Measurements from ENCODE around the gene EEF1AKMT4.

GRCh38 chr3:184236033-184236410 is 13.4 kb upstream of the EEF1AKMT4 start:
- TF ChIP-seq, protein P1, sequence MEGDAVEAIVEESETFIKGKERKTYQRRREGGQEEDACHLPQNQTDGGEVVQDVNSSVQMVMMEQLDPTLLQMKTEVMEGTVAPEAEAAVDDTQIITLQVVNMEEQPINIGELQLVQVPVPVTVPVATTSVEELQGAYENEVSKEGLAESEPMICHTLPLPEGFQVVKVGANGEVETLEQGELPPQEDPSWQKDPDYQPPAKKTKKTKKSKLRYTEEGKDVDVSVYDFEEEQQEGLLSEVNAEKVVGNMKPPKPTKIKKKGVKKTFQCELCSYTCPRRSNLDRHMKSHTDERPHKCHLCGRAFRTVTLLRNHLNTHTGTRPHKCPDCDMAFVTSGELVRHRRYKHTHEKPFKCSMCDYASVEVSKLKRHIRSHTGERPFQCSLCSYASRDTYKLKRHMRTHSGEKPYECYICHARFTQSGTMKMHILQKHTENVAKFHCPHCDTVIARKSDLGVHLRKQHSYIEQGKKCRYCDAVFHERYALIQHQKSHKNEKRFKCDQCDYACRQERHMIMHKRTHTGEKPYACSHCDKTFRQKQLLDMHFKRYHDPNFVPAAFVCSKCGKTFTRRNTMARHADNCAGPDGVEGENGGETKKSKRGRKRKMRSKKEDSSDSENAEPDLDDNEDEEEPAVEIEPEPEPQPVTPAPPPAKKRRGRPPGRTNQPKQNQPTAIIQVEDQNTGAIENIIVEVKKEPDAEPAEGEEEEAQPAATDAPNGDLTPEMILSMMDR (IDR thresholded peaks at IDR 0.05; ENCODE audit: insufficient read depth, low read depth, low read length), result no peak
- no peak for TF ChIP-seq EZH2 (IDR thresholded peaks at IDR 0.05; ENCODE audit: insufficient read depth, low read length)

Data from astrocyte (in vitro differentiated cells and primary cell).